GM13977 (cell line): ENCODE data around the gene MYO18A.
A peak's percentile ranks its signal among the peaks of the same experiment; 100 is the strongest.

Source experiments
- DNase-seq: peaks from one replicate; pipeline ENCODE4 v3.0.0; 2012; ENCODE audit warnings: low spot score
- in situ Hi-C: fragments of 300-500 bp; cut with MboI; formaldehyde crosslinking; loops from one replicate; pipeline ENCODE4 v1.12.0; 2022; ENCODE audit warnings: low sequenced_read_pairs, low pct_unique_long_range_greater_than_20kb, mixed read lengths, inconsistent platforms; ENCODE audit not compliant: unreplicated experiment
- TF ChIP-seq, protein P1 (sequence below): IDR thresholded peaks from 2 replicates; pipeline ENCODE4 v1.5.1; 2012; ENCODE audit warnings: mild to moderate bottlenecking, control low read depth; ENCODE audit not compliant: insufficient read depth; ENCODE audit errors: extremely low read depth, missing control alignments

Gene MYO18A

DNA sequence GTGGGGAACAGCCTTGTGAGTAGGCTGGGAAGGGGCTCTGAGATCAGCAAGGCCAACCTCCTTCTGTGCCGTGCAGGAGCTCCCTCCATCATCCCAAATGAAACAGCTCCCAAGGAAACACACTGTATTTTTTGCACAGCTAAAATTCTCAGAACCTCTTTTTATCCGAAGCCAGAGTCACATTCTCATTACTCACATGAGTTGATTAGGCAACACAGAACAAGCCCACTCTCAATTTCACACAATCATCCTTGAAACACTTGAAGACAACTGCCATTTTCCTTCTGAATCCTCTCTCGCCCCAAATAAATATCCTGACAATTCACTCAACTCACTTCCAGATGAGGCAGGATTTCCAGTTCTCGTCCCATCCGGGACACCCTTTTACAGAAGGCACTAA is 66.1 kb downstream of the MYO18A start:
- TF ChIP-seq, protein P1, sequence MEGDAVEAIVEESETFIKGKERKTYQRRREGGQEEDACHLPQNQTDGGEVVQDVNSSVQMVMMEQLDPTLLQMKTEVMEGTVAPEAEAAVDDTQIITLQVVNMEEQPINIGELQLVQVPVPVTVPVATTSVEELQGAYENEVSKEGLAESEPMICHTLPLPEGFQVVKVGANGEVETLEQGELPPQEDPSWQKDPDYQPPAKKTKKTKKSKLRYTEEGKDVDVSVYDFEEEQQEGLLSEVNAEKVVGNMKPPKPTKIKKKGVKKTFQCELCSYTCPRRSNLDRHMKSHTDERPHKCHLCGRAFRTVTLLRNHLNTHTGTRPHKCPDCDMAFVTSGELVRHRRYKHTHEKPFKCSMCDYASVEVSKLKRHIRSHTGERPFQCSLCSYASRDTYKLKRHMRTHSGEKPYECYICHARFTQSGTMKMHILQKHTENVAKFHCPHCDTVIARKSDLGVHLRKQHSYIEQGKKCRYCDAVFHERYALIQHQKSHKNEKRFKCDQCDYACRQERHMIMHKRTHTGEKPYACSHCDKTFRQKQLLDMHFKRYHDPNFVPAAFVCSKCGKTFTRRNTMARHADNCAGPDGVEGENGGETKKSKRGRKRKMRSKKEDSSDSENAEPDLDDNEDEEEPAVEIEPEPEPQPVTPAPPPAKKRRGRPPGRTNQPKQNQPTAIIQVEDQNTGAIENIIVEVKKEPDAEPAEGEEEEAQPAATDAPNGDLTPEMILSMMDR: no peak
- in situ Hi-C loops: no loop called here
- DNase-seq: no peak

DNA sequence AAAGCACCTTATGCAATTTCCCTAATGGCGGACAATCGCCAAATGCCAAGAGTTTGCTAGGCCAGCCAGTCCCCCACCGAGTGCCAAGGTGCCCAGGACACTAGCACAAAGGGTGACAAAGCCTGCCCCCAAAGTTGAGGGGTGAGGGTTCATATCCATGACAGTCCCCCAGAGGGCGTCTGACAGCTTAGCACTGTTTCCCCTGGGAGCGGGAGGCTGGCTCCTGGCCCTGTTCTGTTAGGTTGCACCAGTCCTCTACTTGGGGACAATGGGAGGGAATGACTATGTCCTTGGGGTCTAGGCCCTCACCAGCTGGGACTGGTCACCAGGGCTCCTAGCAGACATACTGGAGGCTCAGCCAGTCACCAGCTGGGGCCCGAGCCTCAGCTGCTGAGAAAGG is 66.9 kb downstream of the MYO18A start:
- DNase-seq: no peak
- in situ Hi-C loops: no loop called here
- TF ChIP-seq, protein P1: no peak

DNA sequence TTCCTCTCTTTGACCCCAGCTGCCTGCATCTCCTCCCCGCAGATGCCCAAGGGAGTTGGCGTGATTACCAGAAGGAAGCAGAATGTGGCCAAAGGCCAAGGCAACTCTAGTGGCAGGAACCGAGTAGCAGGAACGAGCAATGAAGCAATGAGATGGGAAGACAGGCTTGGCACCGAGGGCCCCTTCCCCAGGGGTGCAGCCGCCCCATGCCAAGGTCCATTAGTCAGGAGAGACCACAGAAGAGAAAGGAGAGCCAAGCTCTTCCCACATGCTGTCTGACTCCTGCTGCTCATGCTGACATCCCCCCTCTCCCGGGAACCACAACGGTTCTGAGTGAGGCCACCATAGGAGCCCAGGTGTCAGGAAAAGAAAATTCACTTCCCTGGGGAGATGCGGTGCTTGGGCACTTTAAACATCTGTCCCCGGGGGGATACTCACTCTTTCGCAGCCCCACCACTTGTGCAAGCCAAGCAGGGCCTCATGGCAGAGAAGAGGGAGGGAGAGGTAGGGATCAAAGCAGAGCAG is 67.4 kb downstream of the MYO18A start:
- in situ Hi-C loops: no loop called here
- DNase-seq: no peak
- TF ChIP-seq, protein P1: no peak

DNA sequence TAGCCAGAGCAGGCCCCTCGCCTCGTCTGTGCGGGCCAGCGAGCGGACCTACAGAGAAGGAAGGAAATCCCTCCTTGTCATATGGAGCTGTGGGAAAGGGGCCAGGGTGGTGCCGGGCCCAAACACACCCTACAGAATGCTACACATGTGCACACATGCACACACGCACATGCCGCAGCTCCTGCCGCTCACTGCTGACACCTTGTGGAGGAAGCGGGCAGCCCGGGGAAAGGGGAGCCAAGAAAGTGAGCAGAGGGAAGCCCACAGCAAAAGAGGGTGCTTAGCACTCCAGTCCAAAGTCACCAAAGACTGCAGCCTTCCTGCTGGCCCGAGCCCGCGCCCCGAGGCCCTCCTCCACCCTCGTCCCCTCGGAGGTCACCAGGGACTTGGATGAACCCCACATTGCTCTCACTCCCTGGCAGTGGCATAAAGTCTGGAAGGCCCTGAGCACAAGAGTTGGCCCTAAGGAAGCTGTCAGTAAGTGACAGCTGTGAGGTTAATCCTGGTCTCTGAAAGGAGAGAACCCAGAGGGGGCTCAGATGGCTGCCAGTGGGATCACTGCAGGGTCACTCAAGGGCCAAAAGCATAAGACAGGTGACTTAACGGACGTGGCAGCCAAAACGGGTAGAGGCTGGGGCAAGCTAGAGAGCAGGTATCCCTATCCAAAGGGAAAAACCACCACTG is 68.2 kb downstream of the MYO18A start:
- peak; percentile 80 for DNase-seq
- in situ Hi-C loops: no loop called here

DNA sequence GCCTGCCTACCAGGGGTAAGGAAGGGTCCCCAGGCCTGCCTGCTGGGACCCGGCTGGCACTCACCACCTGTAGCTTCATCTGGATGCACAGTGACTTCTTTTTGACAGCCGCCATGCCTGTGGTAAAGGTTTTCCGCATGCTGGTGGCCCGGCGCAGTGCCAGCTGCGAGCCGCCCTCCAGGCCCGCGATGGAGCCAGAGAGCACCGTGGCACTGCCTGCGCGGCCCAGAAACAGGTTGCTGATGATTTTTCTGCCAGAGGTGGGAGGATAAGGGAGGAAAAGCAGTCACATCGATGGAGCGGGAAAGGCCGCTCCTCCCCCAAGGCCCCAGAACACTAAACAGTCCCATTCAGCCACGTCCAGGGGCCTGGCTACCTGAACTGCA is 69.8 kb downstream of the MYO18A start:
- TF ChIP-seq, protein P1: no peak
- no peak for DNase-seq
- in situ Hi-C loops: no loop called here

More for the DNA sequence above, 68.2 kb downstream of the MYO18A start:
- TF ChIP-seq, protein P1: peak; percentile 87

DNA sequence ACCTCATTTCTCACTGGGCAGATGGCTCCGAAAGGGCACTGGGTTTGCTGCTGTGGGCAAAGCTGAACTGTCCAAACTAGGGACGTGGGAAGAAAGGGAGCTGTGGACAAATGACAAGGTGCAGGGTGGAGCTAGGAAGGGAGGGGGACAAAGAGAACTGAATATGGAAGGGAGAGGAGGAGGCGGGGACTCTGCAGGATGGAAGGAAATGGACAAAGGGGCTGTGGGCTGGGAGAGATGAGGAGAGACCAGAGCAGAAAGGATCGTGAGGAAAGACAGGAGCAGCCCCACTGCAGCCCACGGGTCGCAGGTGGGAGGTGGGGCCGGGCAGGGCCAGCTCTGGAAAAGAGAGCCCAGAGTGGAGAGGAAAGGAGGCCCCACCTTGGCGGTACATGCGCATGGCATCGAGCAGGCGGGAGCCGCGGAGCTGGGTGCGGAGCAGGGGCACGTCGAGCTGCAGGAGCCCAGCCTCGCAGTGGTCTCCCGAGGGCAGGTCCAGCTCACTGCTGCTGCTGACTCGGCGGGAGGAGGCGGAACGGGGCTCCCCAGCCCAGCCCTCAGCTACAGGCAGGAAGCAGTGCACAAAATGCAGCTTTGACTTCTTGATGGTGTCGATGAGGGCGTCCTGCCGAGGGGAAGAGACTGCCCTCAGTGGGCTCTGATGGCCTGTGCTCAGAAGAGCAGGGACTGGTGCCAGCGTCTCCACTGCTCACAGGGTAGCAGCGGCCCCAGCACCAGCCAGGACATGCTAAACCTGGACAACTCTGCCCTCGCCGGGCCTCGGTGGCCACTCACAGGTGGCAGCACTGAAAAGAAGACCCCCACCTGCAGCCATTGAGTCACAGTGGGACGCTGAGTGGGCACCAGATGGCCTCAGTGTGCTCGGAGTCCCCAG is 70.5 kb downstream of the MYO18A start:
- in situ Hi-C loops: loop anchor here (10.0 kb wide), 1 partner anchor 135 kb away; no protein-coding TSS in a partner anchor
- TF ChIP-seq, protein P1: no peak
- no peak for DNase-seq
